Stomach smooth muscle (tissue), 2 donors: ENCODE results near the gene MTA1.

ENCODE experiments used
- H3K27ac ChIP-seq: one replicate; pipeline ENCODE4 v1.7.0; 2013; ENCODE audit warnings: mild to moderate bottlenecking, low read length, inconsistent platforms
- H3K27me3 ChIP-seq, 2 donors: one replicate each; pipeline ENCODE4 v1.7.0; 2013; ENCODE audit warnings: low read length in 2 of 2; ENCODE audit not compliant: insufficient read depth in 2 of 2, control insufficient read depth in 1 of 2
- H3K36me3 ChIP-seq, 2 donors: one replicate each; pipeline ENCODE4 v1.7.0; 2013; ENCODE audit warnings: low read length in 2 of 2; ENCODE audit not compliant: control insufficient read depth in 2 of 2, insufficient read depth in 2 of 2
- H3K4me1 ChIP-seq: one replicate; pipeline ENCODE4 v1.7.0; 2013; ENCODE audit warnings: low read length; ENCODE audit not compliant: control insufficient read depth, insufficient read depth
- H3K4me3 ChIP-seq, 2 donors: one replicate each; pipeline ENCODE4 v1.7.0; 2013; ENCODE audit warnings: low read length in 2 of 2
- H3K9ac ChIP-seq, 2 donors: one replicate each; pipeline ENCODE4 v1.7.0; 2013; ENCODE audit warnings: low read length in 2 of 2, mild to moderate bottlenecking in 1 of 2
- H3K9me3 ChIP-seq, 2 donors: one replicate each; pipeline ENCODE4 v1.7.0; 2013; ENCODE audit warnings: low read length in 2 of 2; ENCODE audit not compliant: control insufficient read depth in 2 of 2
- donor health status: healthy.
- donor health status: Pancreatic carcinoma.

The MTA1 gene

GRCh38 chr14:105418269-105419194 lies 1.1 kb upstream of the MTA1 start:
- Histone ChIP-seq H3K9ac (peak overlapping the region; percentile 90 to 91), H3K4me3 (peak overlapping the region; percentile 80), H3K36me3 (no peaks in the 10 kb centered on the region), H3K4me1 (peaks cover 42% of the 10 kb centered on the region), H3K9me3 (no peaks in the 10 kb centered on the region), H3K27me3 (peaks cover 0 to 1% of the 10 kb centered on the region in 2 donors), H3K27ac (no peak overlapping the region)

- Histone ChIP-seq H3K4me3 (peak overlapping the region; percentile 44 to 81), H3K36me3 (no peaks in the 10 kb centered on the region), H3K27me3 (no peaks in the 10 kb centered on the region), H3K9me3 (no peaks in the 10 kb centered on the region), H3K9ac (peak overlapping the region; percentile 79 to 80), H3K27ac (peak overlapping the region; percentile 46), H3K4me1 (peaks cover 39% of the 10 kb centered on the region)
Observed at GRCh38 chr14:105420101-105420973, 710 bp downstream of the MTA1 start.

- peaks cover 39% of the 10 kb centered on the region for H3K4me1 ChIP-seq
- H3K4me3 ChIP-seq: peak overlapping the region; percentile 44 to 81
- H3K27ac ChIP-seq: peak overlapping the region; percentile 46
- no peaks in the 10 kb centered on the region for H3K27me3 ChIP-seq
- H3K9ac ChIP-seq: peak overlapping the region; percentile 79 to 80
- H3K36me3 ChIP-seq: no peaks in the 10 kb centered on the region
- no peaks in the 10 kb centered on the region for H3K9me3 ChIP-seq
Observed at GRCh38 chr14:105420974-105421674, 1.5 kb downstream of the MTA1 start.

- peak overlapping the region in 1 of 2 donors; percentile 80 for H3K9ac ChIP-seq
- H3K9me3 ChIP-seq: peaks cover 0 to 2% of the 10 kb centered on the region in 2 donors
- peak overlapping the region; percentile 46 for H3K27ac ChIP-seq
- H3K36me3 ChIP-seq: peaks cover 4% of the 10 kb centered on the region in 2 donors
- H3K4me1 ChIP-seq: peaks cover 39% of the 10 kb centered on the region
- H3K4me3 ChIP-seq: peak overlapping the region in 1 of 2 donors; percentile 81
- H3K27me3 ChIP-seq: no peaks in the 10 kb centered on the region
Observed at GRCh38 chr14:105421723-105422615, 2.3 kb downstream of the MTA1 start.

- H3K4me1 ChIP-seq: peaks cover 39% of the 10 kb centered on the region
- no peak overlapping the region for H3K4me3 ChIP-seq
- peaks cover 4% of the 10 kb centered on the region in 2 donors for H3K36me3 ChIP-seq
- H3K9me3 ChIP-seq: peaks cover 0 to 6% of the 10 kb centered on the region in 2 donors
- no peak overlapping the region for H3K27ac ChIP-seq
- H3K9ac ChIP-seq: no peak overlapping the region
- no peaks in the 10 kb centered on the region for H3K27me3 ChIP-seq
Observed at GRCh38 chr14:105422695-105423487, 3.3 kb downstream of the MTA1 start.

- peaks cover 4% of the 10 kb centered on the region in 2 donors for H3K36me3 ChIP-seq
- H3K9ac ChIP-seq: no peak overlapping the region
- peaks cover 35% of the 10 kb centered on the region for H3K4me1 ChIP-seq
- no peak overlapping the region for H3K27ac ChIP-seq
- peaks cover 0 to 6% of the 10 kb centered on the region in 2 donors for H3K9me3 ChIP-seq
- no peaks in the 10 kb centered on the region for H3K27me3 ChIP-seq
- H3K4me3 ChIP-seq: no peak overlapping the region
Observed at GRCh38 chr14:105423488-105424195, 4.0 kb downstream of the MTA1 start.

GRCh38 chr14:105424861-105425260 lies 5.2 kb downstream of the MTA1 start:
- H3K27me3 ChIP-seq: no peaks in the 10 kb centered on the region

GRCh38 chr14:105425823-105426247 lies 6.2 kb downstream of the MTA1 start:
- peaks cover 0 to 6% of the 10 kb centered on the region in 2 donors for H3K9me3 ChIP-seq
- H3K4me3 ChIP-seq: no peak overlapping the region
- H3K27ac ChIP-seq: no peak overlapping the region
- no peak overlapping the region for H3K9ac ChIP-seq
- H3K4me1 ChIP-seq: peaks cover 21% of the 10 kb centered on the region
- H3K36me3 ChIP-seq: peaks cover 4 to 8% of the 10 kb centered on the region in 2 donors
- H3K27me3 ChIP-seq: no peaks in the 10 kb centered on the region

More at GRCh38 chr14:105424861-105425260, 5.2 kb downstream of the MTA1 start:
- H3K4me3 ChIP-seq: no peak overlapping the region
- H3K27ac ChIP-seq: no peak overlapping the region
- H3K36me3 ChIP-seq: peaks cover 4% of the 10 kb centered on the region in 2 donors
- H3K4me1 ChIP-seq: peaks cover 26% of the 10 kb centered on the region
- peaks cover 0 to 6% of the 10 kb centered on the region in 2 donors for H3K9me3 ChIP-seq
- H3K9ac ChIP-seq: no peak overlapping the region
